LNCAP (cell line): ENCODE measurements around the gene RFC2.

Experiments
- TF ChIP-seq, protein P1 (sequence below): fragments of 450-650 bp; IDR thresholded peaks from 2 replicates; pipeline ENCODE4 v1.5.1; 2017; ENCODE audit warnings: mild to moderate bottlenecking

Gene RFC2

DNA sequence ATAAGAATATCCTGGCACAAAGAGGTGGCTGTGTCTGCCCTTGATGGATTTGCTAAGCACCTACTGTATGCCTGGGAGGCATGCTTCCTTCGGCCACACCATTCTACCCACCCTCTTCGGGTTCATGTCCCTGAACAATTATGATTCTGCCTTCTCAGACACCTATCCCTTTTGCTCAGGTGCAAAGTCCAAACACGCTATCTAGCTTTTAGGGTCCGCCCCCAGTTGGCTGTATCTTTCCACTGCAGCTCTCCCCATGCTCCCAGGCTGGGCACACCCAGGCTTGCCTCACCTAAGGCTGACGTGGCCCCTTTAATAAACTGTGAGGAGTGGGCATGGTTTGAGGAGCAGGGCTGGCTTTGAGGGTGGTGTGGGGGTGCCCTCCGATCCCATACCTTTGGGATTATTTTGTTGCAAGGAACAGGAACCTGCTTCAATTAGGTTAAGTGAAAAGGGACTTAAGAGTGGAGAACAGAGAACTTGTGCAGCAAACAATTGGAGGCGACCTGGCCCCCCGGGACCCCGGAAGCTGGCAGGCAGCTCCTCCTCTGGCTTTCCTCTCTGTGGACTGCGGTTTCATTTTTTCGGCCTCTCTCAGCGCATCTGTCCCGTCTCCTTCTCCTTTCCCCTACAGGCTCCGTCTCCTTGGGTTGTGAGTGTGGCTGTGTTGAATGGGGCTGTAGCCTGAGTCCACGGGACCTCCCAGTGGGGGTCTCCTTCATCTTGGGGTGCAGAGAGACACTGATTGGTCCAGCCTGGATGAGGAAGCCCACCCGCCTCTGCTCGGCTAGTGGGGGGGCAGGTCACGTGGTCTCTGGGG, 38.8 kb upstream of the RFC2 start:
- TF ChIP-seq, protein P1, sequence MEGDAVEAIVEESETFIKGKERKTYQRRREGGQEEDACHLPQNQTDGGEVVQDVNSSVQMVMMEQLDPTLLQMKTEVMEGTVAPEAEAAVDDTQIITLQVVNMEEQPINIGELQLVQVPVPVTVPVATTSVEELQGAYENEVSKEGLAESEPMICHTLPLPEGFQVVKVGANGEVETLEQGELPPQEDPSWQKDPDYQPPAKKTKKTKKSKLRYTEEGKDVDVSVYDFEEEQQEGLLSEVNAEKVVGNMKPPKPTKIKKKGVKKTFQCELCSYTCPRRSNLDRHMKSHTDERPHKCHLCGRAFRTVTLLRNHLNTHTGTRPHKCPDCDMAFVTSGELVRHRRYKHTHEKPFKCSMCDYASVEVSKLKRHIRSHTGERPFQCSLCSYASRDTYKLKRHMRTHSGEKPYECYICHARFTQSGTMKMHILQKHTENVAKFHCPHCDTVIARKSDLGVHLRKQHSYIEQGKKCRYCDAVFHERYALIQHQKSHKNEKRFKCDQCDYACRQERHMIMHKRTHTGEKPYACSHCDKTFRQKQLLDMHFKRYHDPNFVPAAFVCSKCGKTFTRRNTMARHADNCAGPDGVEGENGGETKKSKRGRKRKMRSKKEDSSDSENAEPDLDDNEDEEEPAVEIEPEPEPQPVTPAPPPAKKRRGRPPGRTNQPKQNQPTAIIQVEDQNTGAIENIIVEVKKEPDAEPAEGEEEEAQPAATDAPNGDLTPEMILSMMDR, result no peak

DNA sequence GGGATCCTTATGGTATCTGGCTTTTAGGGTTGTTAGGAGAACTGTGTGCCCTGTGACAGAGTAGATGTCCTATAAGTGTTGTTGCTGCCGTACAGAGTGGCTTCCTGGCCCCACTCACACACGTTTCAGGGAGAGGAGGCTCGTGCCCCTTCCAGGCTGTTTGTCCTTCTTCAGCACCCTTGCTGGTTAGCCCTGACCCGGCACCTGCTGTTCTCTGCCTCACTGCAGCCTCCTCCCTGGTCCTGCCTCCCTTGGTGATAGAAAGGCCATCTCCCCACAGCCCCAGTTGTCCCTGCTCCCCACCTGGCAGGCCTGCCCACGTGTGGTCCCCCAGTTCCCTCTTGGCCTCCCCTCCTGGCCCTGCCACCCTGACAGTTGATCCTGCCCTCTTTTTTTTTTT, 37.3 kb upstream of the RFC2 start:
- TF ChIP-seq, protein P1, result no peak

DNA sequence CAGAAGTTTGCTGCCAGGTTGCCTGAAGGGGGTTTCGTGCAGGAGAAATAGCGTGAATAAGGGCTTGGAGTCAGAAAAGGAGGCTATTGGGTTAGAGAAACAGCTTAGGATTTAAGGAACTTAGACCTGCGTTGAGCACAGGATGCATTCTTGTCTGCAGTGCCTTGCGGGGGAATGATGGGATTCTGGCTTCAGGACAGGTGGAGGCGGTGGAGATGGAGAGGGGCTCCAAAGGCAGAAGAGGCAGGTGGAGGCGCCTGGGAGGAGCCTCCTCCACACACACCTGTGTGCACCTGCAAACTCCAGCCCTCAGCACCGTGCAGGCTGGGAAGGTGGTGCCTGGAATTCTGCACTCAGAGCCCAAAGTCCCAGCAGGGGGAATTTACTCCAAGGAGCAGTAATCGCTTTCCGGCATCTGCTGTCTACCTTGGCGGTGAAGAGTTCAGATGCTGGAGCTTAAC, 36.8 kb upstream of the RFC2 start:
- TF ChIP-seq, protein P1, result no peak

DNA sequence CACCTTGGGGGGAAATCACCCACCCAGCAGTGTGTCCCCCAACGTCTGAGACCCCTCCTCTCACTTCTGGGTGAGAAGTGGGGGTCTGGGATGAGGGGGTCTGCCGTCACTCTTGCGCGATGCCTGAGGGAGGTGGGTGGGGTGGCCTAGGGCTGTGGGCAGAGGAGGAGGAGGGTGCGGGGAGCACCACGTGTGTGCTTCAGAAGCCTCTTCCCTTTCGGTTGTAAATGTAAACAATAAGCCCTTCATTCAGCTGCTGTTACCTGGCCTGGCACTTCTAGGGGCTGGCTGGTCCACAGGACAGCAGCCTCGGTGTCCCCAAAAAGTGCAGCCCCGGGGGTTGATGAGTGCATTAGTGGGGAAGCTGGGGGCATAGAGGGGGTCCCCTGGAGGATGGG, 36.4 kb upstream of the RFC2 start:
- TF ChIP-seq, protein P1, result no peak

DNA sequence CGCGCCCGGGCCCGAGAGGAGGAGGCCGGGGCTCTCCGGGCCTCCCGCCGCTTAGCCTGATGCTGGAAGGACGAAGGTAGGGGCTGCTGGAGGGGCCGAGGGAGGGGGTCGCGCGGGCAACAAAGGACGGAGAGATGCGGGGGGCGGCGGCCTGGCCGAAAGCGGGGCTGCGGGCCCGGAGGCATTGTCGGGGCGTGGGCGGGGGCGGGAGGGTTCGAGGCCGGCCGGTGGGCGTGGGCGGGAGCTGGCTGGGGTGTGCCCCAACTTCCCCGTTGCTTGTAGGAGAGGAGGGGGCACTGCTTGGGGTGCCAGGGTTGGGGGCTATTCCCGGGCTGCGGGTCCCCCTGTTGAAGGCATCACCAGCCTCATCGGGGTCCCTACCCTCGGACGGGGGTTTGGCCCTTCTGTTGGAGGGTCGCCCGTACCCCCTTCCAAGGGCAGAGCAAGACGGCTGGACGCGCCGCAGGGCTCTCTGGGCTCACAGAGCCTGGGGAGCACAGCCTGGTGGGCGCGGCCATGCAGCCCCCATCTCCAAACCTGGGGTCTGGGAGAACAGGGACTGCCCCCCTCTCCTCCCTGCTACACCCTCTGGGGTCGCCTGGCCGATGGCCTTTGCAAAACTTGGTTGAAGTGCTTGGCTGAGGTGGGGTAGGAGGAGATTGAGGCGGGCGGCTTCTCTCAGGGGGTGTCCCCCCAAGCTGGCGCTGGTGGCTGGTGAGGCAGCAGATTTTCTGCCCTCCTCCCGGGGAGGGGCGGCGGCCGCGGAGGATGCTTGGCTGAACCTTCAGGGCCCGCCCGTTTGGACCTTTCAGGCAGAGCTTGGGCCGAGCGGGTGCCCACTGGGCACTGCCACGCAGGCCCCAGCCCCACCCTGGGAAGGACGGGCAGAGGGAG, 35.7 kb upstream of the RFC2 start:
- TF ChIP-seq, protein P1, result no peak

DNA sequence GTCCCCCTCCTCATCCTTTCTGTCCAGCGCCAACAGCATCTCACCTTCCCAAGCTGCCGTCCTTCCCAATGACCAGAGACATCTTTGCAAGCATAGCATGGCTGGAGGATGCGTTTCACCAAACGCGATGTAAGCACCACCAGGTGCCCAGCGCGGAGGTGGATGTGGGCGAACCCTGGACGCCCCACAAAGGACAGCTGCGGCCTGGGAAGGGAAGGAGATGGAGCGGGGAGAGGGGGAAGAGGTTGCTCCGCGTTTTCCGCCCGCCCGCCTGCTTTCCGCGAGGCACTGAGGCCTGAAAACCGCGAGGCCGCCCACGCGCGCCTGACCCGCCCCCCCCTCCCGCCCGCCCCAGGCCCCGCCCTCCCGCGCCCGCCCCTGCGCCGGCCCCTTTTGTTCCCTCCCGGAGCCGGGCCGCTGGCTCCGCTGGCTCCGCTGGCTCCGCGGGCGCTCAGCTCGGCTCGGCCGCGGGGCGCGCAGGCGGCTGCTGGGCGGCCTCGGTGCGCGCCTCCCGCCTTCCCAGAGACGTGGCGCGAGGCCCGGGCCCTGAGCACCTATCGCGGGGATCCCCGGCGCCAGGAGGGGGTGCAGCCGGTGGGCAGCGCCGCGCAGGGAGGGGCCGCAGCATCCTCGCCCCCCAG, 34.9 kb upstream of the RFC2 start, which contains the start of gene CLIP2:
TSS of gene CLIP2 (plus strand) at position 390 of the 641 bp plus-strand sequence. CDS start 28,140 bp downstream, outside the sequence.
- TF ChIP-seq, protein P1, result no peak
